Measurements from ENCODE around the gene COX17. TPM values are rescaled to one million over a fixed set of nuclear protein-coding genes. Genes with fewer than 3 reads are reported as not detected.

Gene COX17
- total and polyA plus RNA-seq, 2 of the 13 experiments (the other 11 are each of a cell fraction or from before 2014, with no cell fraction given): 41.4 to 51.0 TPM

DNA sequence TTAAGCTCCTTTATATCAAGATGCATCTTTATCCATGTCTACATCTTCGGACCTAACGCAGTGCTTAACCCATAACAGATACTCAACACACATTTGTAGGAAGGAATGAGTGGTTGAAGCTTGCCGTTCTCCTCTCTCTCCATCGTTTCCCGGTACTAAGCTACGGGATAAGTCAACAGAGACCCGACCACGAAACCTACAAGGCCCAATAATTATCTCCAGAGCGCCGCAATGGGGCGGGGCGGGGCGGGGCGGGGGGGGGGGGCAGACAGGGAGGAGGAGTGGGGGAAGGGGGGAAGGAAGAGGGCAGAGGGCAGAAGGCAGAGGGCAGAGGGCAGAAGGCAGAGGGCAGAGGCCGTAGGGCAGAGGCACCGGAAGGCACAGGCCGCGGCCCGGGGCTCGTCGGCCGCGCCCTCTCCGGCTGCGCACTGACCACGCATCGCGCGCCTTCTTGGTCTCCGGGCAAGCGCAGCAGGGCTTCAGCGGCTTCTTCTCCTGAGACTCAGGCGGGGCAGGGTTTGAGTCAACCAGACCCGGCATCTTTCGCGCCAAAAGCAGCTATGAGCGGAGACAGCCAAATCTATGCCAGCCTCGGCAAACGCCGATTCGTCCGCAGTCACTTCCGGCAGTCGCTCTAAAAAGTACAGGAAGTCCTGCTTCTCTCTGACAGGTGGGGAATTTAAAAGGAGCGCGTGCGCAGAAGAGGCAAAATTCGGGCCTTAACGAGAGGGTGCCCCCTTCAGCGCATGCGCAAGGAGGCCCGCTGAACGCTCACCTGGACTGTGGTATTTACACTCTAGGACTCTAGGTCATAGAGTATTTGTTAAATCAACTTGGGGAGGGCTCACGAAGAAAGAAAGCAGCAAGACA, at the start of gene COX17 (continued):
- TF ChIP-seq, protein P1, sequence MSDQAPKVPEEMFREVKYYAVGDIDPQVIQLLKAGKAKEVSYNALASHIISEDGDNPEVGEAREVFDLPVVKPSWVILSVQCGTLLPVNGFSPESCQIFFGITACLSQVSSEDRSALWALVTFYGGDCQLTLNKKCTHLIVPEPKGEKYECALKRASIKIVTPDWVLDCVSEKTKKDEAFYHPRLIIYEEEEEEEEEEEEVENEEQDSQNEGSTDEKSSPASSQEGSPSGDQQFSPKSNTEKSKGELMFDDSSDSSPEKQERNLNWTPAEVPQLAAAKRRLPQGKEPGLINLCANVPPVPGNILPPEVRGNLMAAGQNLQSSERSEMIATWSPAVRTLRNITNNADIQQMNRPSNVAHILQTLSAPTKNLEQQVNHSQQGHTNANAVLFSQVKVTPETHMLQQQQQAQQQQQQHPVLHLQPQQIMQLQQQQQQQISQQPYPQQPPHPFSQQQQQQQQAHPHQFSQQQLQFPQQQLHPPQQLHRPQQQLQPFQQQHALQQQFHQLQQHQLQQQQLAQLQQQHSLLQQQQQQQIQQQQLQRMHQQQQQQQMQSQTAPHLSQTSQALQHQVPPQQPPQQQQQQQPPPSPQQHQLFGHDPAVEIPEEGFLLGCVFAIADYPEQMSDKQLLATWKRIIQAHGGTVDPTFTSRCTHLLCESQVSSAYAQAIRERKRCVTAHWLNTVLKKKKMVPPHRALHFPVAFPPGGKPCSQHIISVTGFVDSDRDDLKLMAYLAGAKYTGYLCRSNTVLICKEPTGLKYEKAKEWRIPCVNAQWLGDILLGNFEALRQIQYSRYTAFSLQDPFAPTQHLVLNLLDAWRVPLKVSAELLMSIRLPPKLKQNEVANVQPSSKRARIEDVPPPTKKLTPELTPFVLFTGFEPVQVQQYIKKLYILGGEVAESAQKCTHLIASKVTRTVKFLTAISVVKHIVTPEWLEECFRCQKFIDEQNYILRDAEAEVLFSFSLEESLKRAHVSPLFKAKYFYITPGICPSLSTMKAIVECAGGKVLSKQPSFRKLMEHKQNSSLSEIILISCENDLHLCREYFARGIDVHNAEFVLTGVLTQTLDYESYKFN (CRISPR knock-in tag; conservative IDR thresholded peaks at IDR 0.05): no peak; the same call in 1 of the 2 replicates
- TF ChIP-seq MEF2D (CRISPR knock-in tag; IDR thresholded peaks at IDR 0.05): 0 out of 2 replicates have a peak, but pooled peaks have one; percentile 29
- TF ChIP-seq ZNF335 (CRISPR knock-in tag; IDR thresholded peaks at IDR 0.05): peak; percentile 54; the same call in 1 of the 2 replicates
- TF ChIP-seq, protein P2, sequence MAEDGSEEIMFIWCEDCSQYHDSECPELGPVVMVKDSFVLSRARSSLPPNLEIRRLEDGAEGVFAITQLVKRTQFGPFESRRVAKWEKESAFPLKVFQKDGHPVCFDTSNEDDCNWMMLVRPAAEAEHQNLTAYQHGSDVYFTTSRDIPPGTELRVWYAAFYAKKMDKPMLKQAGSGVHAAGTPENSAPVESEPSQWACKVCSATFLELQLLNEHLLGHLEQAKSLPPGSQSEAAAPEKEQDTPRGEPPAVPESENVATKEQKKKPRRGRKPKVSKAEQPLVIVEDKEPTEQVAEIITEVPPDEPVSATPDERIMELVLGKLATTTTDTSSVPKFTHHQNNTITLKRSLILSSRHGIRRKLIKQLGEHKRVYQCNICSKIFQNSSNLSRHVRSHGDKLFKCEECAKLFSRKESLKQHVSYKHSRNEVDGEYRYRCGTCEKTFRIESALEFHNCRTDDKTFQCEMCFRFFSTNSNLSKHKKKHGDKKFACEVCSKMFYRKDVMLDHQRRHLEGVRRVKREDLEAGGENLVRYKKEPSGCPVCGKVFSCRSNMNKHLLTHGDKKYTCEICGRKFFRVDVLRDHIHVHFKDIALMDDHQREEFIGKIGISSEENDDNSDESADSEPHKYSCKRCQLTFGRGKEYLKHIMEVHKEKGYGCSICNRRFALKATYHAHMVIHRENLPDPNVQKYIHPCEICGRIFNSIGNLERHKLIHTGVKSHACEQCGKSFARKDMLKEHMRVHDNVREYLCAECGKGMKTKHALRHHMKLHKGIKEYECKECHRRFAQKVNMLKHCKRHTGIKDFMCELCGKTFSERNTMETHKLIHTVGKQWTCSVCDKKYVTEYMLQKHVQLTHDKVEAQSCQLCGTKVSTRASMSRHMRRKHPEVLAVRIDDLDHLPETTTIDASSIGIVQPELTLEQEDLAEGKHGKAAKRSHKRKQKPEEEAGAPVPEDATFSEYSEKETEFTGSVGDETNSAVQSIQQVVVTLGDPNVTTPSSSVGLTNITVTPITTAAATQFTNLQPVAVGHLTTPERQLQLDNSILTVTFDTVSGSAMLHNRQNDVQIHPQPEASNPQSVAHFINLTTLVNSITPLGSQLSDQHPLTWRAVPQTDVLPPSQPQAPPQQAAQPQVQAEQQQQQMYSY (CRISPR knock-in tag; IDR thresholded peaks at IDR 0.05): no peak
- TF ChIP-seq, protein P3, sequence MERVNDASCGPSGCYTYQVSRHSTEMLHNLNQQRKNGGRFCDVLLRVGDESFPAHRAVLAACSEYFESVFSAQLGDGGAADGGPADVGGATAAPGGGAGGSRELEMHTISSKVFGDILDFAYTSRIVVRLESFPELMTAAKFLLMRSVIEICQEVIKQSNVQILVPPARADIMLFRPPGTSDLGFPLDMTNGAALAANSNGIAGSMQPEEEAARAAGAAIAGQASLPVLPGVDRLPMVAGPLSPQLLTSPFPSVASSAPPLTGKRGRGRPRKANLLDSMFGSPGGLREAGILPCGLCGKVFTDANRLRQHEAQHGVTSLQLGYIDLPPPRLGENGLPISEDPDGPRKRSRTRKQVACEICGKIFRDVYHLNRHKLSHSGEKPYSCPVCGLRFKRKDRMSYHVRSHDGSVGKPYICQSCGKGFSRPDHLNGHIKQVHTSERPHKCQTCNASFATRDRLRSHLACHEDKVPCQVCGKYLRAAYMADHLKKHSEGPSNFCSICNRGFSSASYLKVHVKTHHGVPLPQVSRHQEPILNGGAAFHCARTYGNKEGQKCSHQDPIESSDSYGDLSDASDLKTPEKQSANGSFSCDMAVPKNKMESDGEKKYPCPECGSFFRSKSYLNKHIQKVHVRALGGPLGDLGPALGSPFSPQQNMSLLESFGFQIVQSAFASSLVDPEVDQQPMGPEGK (CRISPR knock-in tag; IDR thresholded peaks at IDR 0.05): peak; percentile 55; the same call in 1 of the 2 replicates
- no peak for TF ChIP-seq FOXM1 (CRISPR knock-in tag; IDR thresholded peaks at IDR 0.05)
- TF ChIP-seq NFYB (CRISPR knock-in tag; IDR thresholded peaks at IDR 0.05): peak; percentile 66
- TF ChIP-seq RXRA (CRISPR knock-in tag; IDR thresholded peaks at IDR 0.05): peak; percentile 45; the same call in 1 of the 2 replicates
- TF ChIP-seq NKX3-1 (CRISPR knock-in tag; IDR thresholded peaks at IDR 0.05): 0 out of 2 replicates have a peak, but pooled peaks have one; percentile 20
- TF ChIP-seq NFKBIZ (CRISPR knock-in tag; IDR thresholded peaks at IDR 0.05): 0 out of 2 replicates have a peak, but pooled peaks have one; percentile 42
- no peak for TF ChIP-seq ZNF234 (CRISPR knock-in tag; conservative IDR thresholded peaks at IDR 0.05)
- peak; percentile 81 for TF ChIP-seq RBFOX2 (IDR thresholded peaks at IDR 0.05; ENCODE audit: low read depth, low read length)
- peak; percentile 75; the same call in 1 of the 2 replicates for TF ChIP-seq SRY (CRISPR knock-in tag; IDR thresholded peaks at IDR 0.05)
- peak; percentile 74; the same call in 1 of the 2 replicates for TF ChIP-seq SMAD3 (CRISPR knock-in tag; IDR thresholded peaks at IDR 0.05)
- no peak for TF ChIP-seq CHCHD3 (CRISPR knock-in tag; IDR thresholded peaks at IDR 0.05)
- TF ChIP-seq ESRRA (CRISPR knock-in tag; IDR thresholded peaks at IDR 0.05; ENCODE audit: low read depth): peak; percentile 29; the same call in 1 of the 2 replicates
